ENCODE data around the gene TRAPPC5. TPM values are rescaled to one million over a fixed set of nuclear protein-coding genes. Genes with fewer than 3 reads are reported as not detected.

The TRAPPC5 gene
- total RNA-seq, 1 experiment from 2014 or later: 77.4 TPM

DNA sequence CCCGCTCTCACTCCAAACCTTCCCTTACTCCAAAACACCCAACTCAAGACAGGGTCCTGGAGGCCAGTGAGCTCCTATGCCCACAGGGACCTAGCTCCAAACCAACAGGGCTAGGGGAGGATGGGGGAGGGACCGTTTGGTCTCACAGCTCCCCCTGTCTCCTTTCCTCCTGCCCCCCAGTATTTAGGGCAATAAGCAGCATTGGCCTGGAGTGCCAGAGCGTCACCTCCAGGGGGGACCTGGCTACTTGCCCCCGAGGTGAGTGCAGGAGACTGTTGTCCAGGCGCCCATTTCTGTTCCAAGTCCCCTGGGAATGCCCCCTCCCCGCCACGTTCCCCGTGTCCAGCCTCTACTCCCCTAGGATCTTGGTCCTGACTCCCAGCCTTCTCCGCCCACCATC is 11.0 kb upstream of the TRAPPC5 start:
- Histone ChIP-seq H4K20me1 (ENCODE audit: control insufficient read depth, insufficient read depth, insufficient read length) (no peaks in the 10 kb centered on the region), H3K9ac (ENCODE audit: extremely low read depth, insufficient read length, low read length) (no peak overlapping the region), H3K79me2 (ENCODE audit: insufficient read depth, low read length) (no peaks in the 10 kb centered on the region), H3K27me3 (ENCODE audit: insufficient read depth, low read length) (peaks cover 2% of the 10 kb centered on the region; the same call in 1 of the 2 replicates), H2BK12ac (ENCODE audit: insufficient read length, low read depth, low read length) (no peak overlapping the region), H3K23ac (ENCODE audit: insufficient read length, low read depth, low read length) (no peak overlapping the region), H2BK20ac (ENCODE audit: low read depth, low read length, poor library complexity, severe bottlenecking) (no peak overlapping the region), H2AK5ac (ENCODE audit: insufficient read length, low read length) (no peak overlapping the region), H3T11ph (ENCODE audit: low read length) (no peak overlapping the region), H2BK120ac (ENCODE audit: low read depth, low read length, poor library complexity, severe bottlenecking) (no peak overlapping the region), H3K9me3 (ENCODE audit: control insufficient read depth, low read depth, low read length) (no peaks in the 10 kb centered on the region), H2BK15ac (ENCODE audit: low read depth, low read length) (no peak overlapping the region), H3K56ac (ENCODE audit: insufficient read length, low read depth, low read length) (no peak overlapping the region), H3K18ac (ENCODE audit: insufficient read length, low read depth, low read length) (no peak overlapping the region), H4K5ac (ENCODE audit: insufficient read length, low read depth, low read length) (no peak overlapping the region), H3K27ac (ENCODE audit: insufficient read length, low read depth, low read length) (no peak overlapping the region), H3K14ac (ENCODE audit: insufficient read depth, low read length) (no peak overlapping the region), H3K4ac (ENCODE audit: low read depth, low read length) (no peak overlapping the region), H4K91ac (ENCODE audit: insufficient read length, low read depth, low read length) (no peak overlapping the region), H3K23me2 (ENCODE audit: insufficient read length, low read depth, low read length, poor library complexity, severe bottlenecking) (peaks cover 6% of the 10 kb centered on the region), H2AFZ (ENCODE audit: low read length) (no peak overlapping the region), H3K4me2 (ENCODE audit: insufficient read depth, insufficient read length, low read length) (peak overlapping the region; percentile 57), H3K79me1 (ENCODE audit: insufficient read depth, low read depth, low read length, poor library complexity, severe bottlenecking) (no peaks in the 10 kb centered on the region), H2BK5ac (ENCODE audit: insufficient read length, low read length) (no peak overlapping the region), H3K4me1 (ENCODE audit: insufficient read depth, low read length) (no peaks in the 10 kb centered on the region), H4K8ac (replicated peaks; ENCODE audit: insufficient read length, low read depth, low read length) (no peak overlapping the region)
- peaks cover 0 to 7% of the 10 kb centered on the region in 2 experiments; a peak in 2 of 5 replicates for H3K9me3 Mint-ChIP-seq
- WGBS (ENCODE audit: extremely low coverage, insufficient read length, low lambda C conversion rate): no CpG with 5 or more reads among the region's 9 CpGs
- H3K36me3 Mint-ChIP-seq (ENCODE audit: insufficient read depth in 1 of 3, low read depth in 3 of 3): no peaks in the 10 kb centered on the region; a peak in 1 of 7 replicates
- peaks cover 90% of the 10 kb centered on the region for H3K27me3 Mint-ChIP-seq (ENCODE audit: low read depth)
- H3K27ac Mint-ChIP-seq: no peak overlapping the region
- peaks cover 0 to 12% of the 10 kb centered on the region in 2 experiments; a peak in 3 of 4 replicates for H3K4me1 Mint-ChIP-seq
- no peak for DNase-seq
- peak overlapping the region; percentile 77 to 93 for H3K4me3 Mint-ChIP-seq
- TF ChIP-seq, protein P1, sequence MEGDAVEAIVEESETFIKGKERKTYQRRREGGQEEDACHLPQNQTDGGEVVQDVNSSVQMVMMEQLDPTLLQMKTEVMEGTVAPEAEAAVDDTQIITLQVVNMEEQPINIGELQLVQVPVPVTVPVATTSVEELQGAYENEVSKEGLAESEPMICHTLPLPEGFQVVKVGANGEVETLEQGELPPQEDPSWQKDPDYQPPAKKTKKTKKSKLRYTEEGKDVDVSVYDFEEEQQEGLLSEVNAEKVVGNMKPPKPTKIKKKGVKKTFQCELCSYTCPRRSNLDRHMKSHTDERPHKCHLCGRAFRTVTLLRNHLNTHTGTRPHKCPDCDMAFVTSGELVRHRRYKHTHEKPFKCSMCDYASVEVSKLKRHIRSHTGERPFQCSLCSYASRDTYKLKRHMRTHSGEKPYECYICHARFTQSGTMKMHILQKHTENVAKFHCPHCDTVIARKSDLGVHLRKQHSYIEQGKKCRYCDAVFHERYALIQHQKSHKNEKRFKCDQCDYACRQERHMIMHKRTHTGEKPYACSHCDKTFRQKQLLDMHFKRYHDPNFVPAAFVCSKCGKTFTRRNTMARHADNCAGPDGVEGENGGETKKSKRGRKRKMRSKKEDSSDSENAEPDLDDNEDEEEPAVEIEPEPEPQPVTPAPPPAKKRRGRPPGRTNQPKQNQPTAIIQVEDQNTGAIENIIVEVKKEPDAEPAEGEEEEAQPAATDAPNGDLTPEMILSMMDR (conservative IDR thresholded peaks at IDR 0.05): no peak

Measured in H9 (cell line).